ENCODE results near the gene EDC3.

DNA sequence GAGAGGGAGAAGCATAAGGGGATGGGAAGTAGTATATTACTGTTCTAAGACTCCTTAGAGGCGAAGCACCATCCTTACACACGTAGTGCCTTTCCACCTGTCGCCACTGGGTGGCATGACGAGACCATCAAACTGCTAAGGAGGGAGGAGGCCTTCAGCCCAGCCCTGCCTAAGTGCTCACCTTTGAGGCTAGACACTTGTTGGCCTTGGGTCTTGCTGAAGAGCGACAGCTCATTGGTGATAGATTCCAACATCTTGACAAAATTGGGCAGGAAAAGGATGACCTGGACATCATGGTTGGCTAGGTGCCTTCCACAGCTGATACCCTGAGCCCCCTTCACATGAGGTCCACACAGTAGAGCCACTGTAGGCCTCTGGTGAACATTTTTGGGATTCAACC, 60.6 kb downstream of the EDC3 start:
- TF ChIP-seq, protein P1, sequence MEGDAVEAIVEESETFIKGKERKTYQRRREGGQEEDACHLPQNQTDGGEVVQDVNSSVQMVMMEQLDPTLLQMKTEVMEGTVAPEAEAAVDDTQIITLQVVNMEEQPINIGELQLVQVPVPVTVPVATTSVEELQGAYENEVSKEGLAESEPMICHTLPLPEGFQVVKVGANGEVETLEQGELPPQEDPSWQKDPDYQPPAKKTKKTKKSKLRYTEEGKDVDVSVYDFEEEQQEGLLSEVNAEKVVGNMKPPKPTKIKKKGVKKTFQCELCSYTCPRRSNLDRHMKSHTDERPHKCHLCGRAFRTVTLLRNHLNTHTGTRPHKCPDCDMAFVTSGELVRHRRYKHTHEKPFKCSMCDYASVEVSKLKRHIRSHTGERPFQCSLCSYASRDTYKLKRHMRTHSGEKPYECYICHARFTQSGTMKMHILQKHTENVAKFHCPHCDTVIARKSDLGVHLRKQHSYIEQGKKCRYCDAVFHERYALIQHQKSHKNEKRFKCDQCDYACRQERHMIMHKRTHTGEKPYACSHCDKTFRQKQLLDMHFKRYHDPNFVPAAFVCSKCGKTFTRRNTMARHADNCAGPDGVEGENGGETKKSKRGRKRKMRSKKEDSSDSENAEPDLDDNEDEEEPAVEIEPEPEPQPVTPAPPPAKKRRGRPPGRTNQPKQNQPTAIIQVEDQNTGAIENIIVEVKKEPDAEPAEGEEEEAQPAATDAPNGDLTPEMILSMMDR (IDR thresholded peaks at IDR 0.05) = peak; percentile 65 to 90 (median 86)
- no peak for TF ChIP-seq POLR2A (IDR thresholded peaks at IDR 0.05)

Data from heart left ventricle (tissue), 13 donors.